GM18951 (cell line): ENCODE measurements around the gene ACVR1B.

Experiments
- POLR2A ChIP-seq: IDR thresholded peaks from 4 replicates; pipeline ENCODE4 v1.6.1; 2011; ENCODE audit warnings: mild to moderate bottlenecking; ENCODE audit not compliant: insufficient read length, insufficient read depth; ENCODE audit errors: extremely low read depth
- in situ Hi-C: fragments of 300-500 bp; cut with MboI; formaldehyde crosslinking; loops from one replicate; pipeline ENCODE4 v1.12.0; 2022; ENCODE audit warnings: low sequenced_read_pairs, mixed read lengths, inconsistent platforms; ENCODE audit not compliant: unreplicated experiment

Gene ACVR1B

GRCh38 chr12:52010692-52011601 lies 59.4 kb downstream of the ACVR1B start:
- in situ Hi-C loops, result no loop called here
- TF ChIP-seq POLR2A, result no peak

- in situ Hi-C loops, result no loop called here
- no peak for TF ChIP-seq POLR2A
Observed at GRCh38 chr12:52011602-52012214, 60.2 kb downstream of the ACVR1B start.

GRCh38 chr12:52013626-52014310 lies 62.3 kb downstream of the ACVR1B start:
- TF ChIP-seq POLR2A, result no peak
- in situ Hi-C loops, result no loop called here

GRCh38 chr12:52014567-52015530 lies 63.4 kb downstream of the ACVR1B start:
- TF ChIP-seq POLR2A, result no peak
- in situ Hi-C loops, result no loop called here

- no peak for TF ChIP-seq POLR2A
- in situ Hi-C loops, result no loop called here
Observed at GRCh38 chr12:52015532-52016041, 64.1 kb downstream of the ACVR1B start.

GRCh38 chr12:52018433-52019112 lies 67.1 kb downstream of the ACVR1B start:
- no peak for TF ChIP-seq POLR2A
- in situ Hi-C loops, result no loop called here

- in situ Hi-C loops, result no loop called here
- TF ChIP-seq POLR2A, result no peak
Observed at GRCh38 chr12:52019113-52019770, 67.7 kb downstream of the ACVR1B start.

- in situ Hi-C loops, result loop anchor here (10.0 kb wide), 1 partner anchor 104 kb away; no protein-coding TSS in a partner anchor
- no peak for TF ChIP-seq POLR2A
Observed at GRCh38 chr12:52020539-52021336, 69.2 kb downstream of the ACVR1B start.

- TF ChIP-seq POLR2A, result no peak
- in situ Hi-C loops, result loop anchor here (10.0 kb wide), 1 partner anchor 102 kb away; no protein-coding TSS in a partner anchor
Observed at GRCh38 chr12:52022841-52023181, 71.3 kb downstream of the ACVR1B start.

- in situ Hi-C loops, result loop anchor here (10.0 kb wide), 1 partner anchor 101 kb away; no protein-coding TSS in a partner anchor
- TF ChIP-seq POLR2A, result no peak
Observed at GRCh38 chr12:52023182-52023975, 71.9 kb downstream of the ACVR1B start.
